GM19043 (cell line): ENCODE measurements around the gene XRCC3.
"Not testable (repeated sequence)": the region's sequence is repeated elsewhere in the genome, so short reads cannot be mapped to it uniquely, and the experiment has no call there.

ENCODE experiments used
- ATAC-seq: cut with Tn5 transposase; IDR thresholded peaks from one replicate; pipeline ENCODE4 v1.9.1; 2021; ENCODE audit warnings: low read depth; ENCODE audit not compliant: unreplicated experiment

Gene XRCC3

GRCh38 chr14:103676881-103677675 is 38.2 kb downstream of the XRCC3 start:
- no peak for ATAC-seq

GRCh38 chr14:103675957-103676356 is 39.3 kb downstream of the XRCC3 start:
- no peak for ATAC-seq

GRCh38 chr14:103671911-103672310 is 43.3 kb downstream of the XRCC3 start:
- ATAC-seq: no peak

GRCh38 chr14:103669370-103669769 is 45.9 kb downstream of the XRCC3 start:
- ATAC-seq: no peak

GRCh38 chr14:103668117-103668516 is 47.1 kb downstream of the XRCC3 start:
- no peak for ATAC-seq

- no peak for ATAC-seq
These were observed 47.6 kb downstream of the XRCC3 start for GRCh38 chr14:103667671-103668070.

- ATAC-seq: no peak
These were observed 51.7 kb downstream of the XRCC3 start for GRCh38 chr14:103663506-103663905.

- no peak for ATAC-seq
These were observed 52.7 kb downstream of the XRCC3 start for GRCh38 chr14:103662591-103662990.

GRCh38 chr14:103662029-103662428 is 53.2 kb downstream of the XRCC3 start:
- ATAC-seq: no peak

- no peak for ATAC-seq
These were observed 55.6 kb downstream of the XRCC3 start for GRCh38 chr14:103659631-103660030.

GRCh38 chr14:103657471-103657870 is 57.8 kb downstream of the XRCC3 start:
- no peak for ATAC-seq

- ATAC-seq: no peak
These were observed 58.5 kb downstream of the XRCC3 start for GRCh38 chr14:103656756-103657133.

GRCh38 chr14:103656031-103656755 is 59.1 kb downstream of the XRCC3 start:
- ATAC-seq: no peak

GRCh38 chr14:103654619-103655018 is 60.6 kb downstream of the XRCC3 start:
- no peak for ATAC-seq

- ATAC-seq: no peak
These were observed 61.4 kb downstream of the XRCC3 start for GRCh38 chr14:103653805-103654204.

GRCh38 chr14:103653336-103653735 is 61.9 kb downstream of the XRCC3 start:
- ATAC-seq: not testable (repeated sequence)

- ATAC-seq: no peak
These were observed 62.4 kb downstream of the XRCC3 start for GRCh38 chr14:103652806-103653205.

- no peak for ATAC-seq
These were observed 63.7 kb downstream of the XRCC3 start for GRCh38 chr14:103651585-103651984.

- no peak for ATAC-seq
These were observed 65.0 kb downstream of the XRCC3 start for GRCh38 chr14:103650213-103650612.

- ATAC-seq: no peak
These were observed 66.2 kb downstream of the XRCC3 start for GRCh38 chr14:103649001-103649400.
